ENCODE measurements around the gene RSPH9.

The RSPH9 gene

GRCh38 chr6:43668151-43669028 is 23.6 kb downstream of the RSPH9 start:
- DNase-seq (ENCODE audit: low spot score), result peak; percentile 99

- peak; percentile 37 for DNase-seq (ENCODE audit: low spot score)
Measured at GRCh38 chr6:43669050-43669921, 24.4 kb downstream of the RSPH9 start.

- DNase-seq (ENCODE audit: low spot score), result peak; percentile 30
Measured at GRCh38 chr6:43669922-43670622, 25.2 kb downstream of the RSPH9 start.

GRCh38 chr6:43670623-43670986 is 25.8 kb downstream of the RSPH9 start:
- DNase-seq (ENCODE audit: low spot score), result no peak

GRCh38 chr6:43671011-43671800 is 26.4 kb downstream of the RSPH9 start:
- no peak for DNase-seq (ENCODE audit: low spot score)

- DNase-seq (ENCODE audit: low spot score), result no peak
Measured at GRCh38 chr6:43671801-43672690, 27.2 kb downstream of the RSPH9 start.

GRCh38 chr6:43673444-43674084 is 28.7 kb downstream of the RSPH9 start:
- DNase-seq (ENCODE audit: low spot score), result no peak

- no peak for DNase-seq (ENCODE audit: low spot score)
Measured at GRCh38 chr6:43674291-43674690, 29.5 kb downstream of the RSPH9 start.

GRCh38 chr6:43674921-43675320 is 30.1 kb downstream of the RSPH9 start:
- no peak for DNase-seq (ENCODE audit: low spot score)

GRCh38 chr6:43676962-43677606 is 32.2 kb downstream of the RSPH9 start:
- no peak for DNase-seq (ENCODE audit: low spot score)

GRCh38 chr6:43677759-43678158 is 32.9 kb downstream of the RSPH9 start:
- DNase-seq (ENCODE audit: low spot score), result no peak

GRCh38 chr6:43678341-43678740 is 33.5 kb downstream of the RSPH9 start:
- DNase-seq (ENCODE audit: low spot score), result no peak

- no peak for DNase-seq (ENCODE audit: low spot score)
Measured at GRCh38 chr6:43679057-43679456, 34.2 kb downstream of the RSPH9 start.

- DNase-seq (ENCODE audit: low spot score), result no peak
Measured at GRCh38 chr6:43680308-43681200, 35.7 kb downstream of the RSPH9 start.

GRCh38 chr6:43681303-43681702 is 36.5 kb downstream of the RSPH9 start:
- no peak for DNase-seq (ENCODE audit: low spot score)

- DNase-seq (ENCODE audit: low spot score), result no peak
Measured at GRCh38 chr6:43682724-43683429, 38.0 kb downstream of the RSPH9 start.

GRCh38 chr6:43683708-43684455 is 39.0 kb downstream of the RSPH9 start:
- no peak for DNase-seq (ENCODE audit: low spot score)
